Subcutaneous adipose tissue (tissue), 4 donors: ENCODE measurements around the gene ENPP3. TPM values are rescaled to one million over a fixed set of nuclear protein-coding genes. Genes with fewer than 3 reads are reported as not detected.

Experiments used
- CTCF ChIP-seq: fragments of 450-650 bp; IDR thresholded peaks from one replicate; pipeline ENCODE4 v1.5.1; 2016; ENCODE audit warnings: low read depth, mild to moderate bottlenecking, control low read depth, antibody characterized with exemption, moderate library complexity
- total RNA-seq, 4 donors: library from RNA; depleted of rRNA; stranded (reverse); fragments of >200 nt; gene quantifications; one replicate each; pipeline ENCODE4 v1.1.0, GENCODE V29; 2016

ENPP3 gene
- total RNA-seq, 4 donors from 2014 or later: 0.33 to 1.3 (median 0.80) TPM

GRCh38 chr6:131631625-131632289, 5.3 kb upstream of the ENPP3 start:
- no peak for TF ChIP-seq CTCF

- TF ChIP-seq CTCF: no peak
Observed at GRCh38 chr6:131635384-131636340, 1.4 kb upstream of the ENPP3 start.

- no peak for TF ChIP-seq CTCF
Observed at GRCh38 chr6:131638013-131638412, 911 bp downstream of the ENPP3 start.

- TF ChIP-seq CTCF: no peak
Observed at GRCh38 chr6:131640100-131640499, 3.0 kb downstream of the ENPP3 start.

GRCh38 chr6:131640576-131640975, 3.5 kb downstream of the ENPP3 start:
- TF ChIP-seq CTCF: no peak

- TF ChIP-seq CTCF: no peak
Observed at GRCh38 chr6:131641554-131641953, 4.5 kb downstream of the ENPP3 start.

GRCh38 chr6:131642565-131642964, 5.5 kb downstream of the ENPP3 start:
- no peak for TF ChIP-seq CTCF
